ENCODE data around the gene ZBTB21. TPM values are rescaled to one million over a fixed set of nuclear protein-coding genes. Genes with fewer than 3 reads are reported as not detected.

Gene ZBTB21
- total RNA-seq, 1 experiment from 2014 or later = 18.1 TPM

DNA sequence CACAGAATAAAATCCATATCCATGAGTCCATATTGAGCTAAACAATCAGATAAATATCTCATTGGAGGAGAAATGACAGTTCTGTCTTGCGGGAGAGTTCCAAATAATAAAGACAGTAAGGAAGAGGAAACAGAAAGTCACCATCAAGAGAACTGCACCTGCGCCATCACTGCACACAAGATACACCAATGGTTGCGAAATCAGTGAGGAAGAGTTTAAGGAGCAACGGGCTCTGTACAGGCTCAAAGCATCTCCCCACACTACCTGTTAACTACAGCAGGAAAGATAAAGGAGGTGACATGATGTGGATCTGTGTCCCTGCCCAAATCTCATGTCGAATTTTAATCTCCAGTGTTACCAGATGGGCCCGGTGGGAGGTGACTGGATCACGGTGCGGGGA, 64.2 kb downstream of the ZBTB21 start:
- Histone ChIP-seq H3K23me2 (ENCODE audit: insufficient read length, low read depth, low read length, poor library complexity, severe bottlenecking) (peaks cover 2% of the 10 kb centered on the region), H2BK20ac (ENCODE audit: low read depth, low read length, poor library complexity, severe bottlenecking) (no peak overlapping the region), H3K14ac (ENCODE audit: insufficient read depth, low read length) (no peak overlapping the region), H4K8ac (replicated peaks; ENCODE audit: insufficient read length, low read depth, low read length) (no peak overlapping the region), H2AK5ac (ENCODE audit: insufficient read length, low read length) (no peak overlapping the region), H3K23ac (ENCODE audit: insufficient read length, low read depth, low read length) (no peak overlapping the region), H3K4me2 (ENCODE audit: insufficient read depth, insufficient read length, low read length) (no peak overlapping the region), H3K9ac (ENCODE audit: extremely low read depth, insufficient read length, low read length) (no peak overlapping the region), H3K27ac (ENCODE audit: insufficient read length, low read depth, low read length) (no peak overlapping the region), H4K5ac (ENCODE audit: insufficient read length, low read depth, low read length) (no peak overlapping the region), H3K27me3 (ENCODE audit: insufficient read depth, low read length) (no peaks in the 10 kb centered on the region), H2AFZ (ENCODE audit: low read length) (no peak overlapping the region), H3K18ac (ENCODE audit: insufficient read length, low read depth, low read length) (no peak overlapping the region), H4K20me1 (ENCODE audit: control insufficient read depth, insufficient read depth, insufficient read length) (no peaks in the 10 kb centered on the region), H3K4ac (ENCODE audit: low read depth, low read length) (no peak overlapping the region), H3K79me2 (ENCODE audit: insufficient read depth, low read length) (no peaks in the 10 kb centered on the region), H3K56ac (ENCODE audit: insufficient read length, low read depth, low read length) (no peak overlapping the region), H3T11ph (ENCODE audit: low read length) (no peak overlapping the region), H3K4me1 (ENCODE audit: insufficient read depth, low read length) (peaks cover 3% of the 10 kb centered on the region; the same call in 1 of the 2 replicates), H2BK15ac (ENCODE audit: low read depth, low read length) (no peak overlapping the region), H4K91ac (ENCODE audit: insufficient read length, low read depth, low read length) (no peak overlapping the region), H2BK5ac (ENCODE audit: insufficient read length, low read length) (no peak overlapping the region), H3K9me3 (ENCODE audit: control insufficient read depth, low read depth, low read length) (no peaks in the 10 kb centered on the region), H2BK12ac (ENCODE audit: insufficient read length, low read depth, low read length) (no peak overlapping the region), H3K79me1 (ENCODE audit: insufficient read depth, low read depth, low read length, poor library complexity, severe bottlenecking) (peaks cover 2% of the 10 kb centered on the region), H2BK120ac (ENCODE audit: low read depth, low read length, poor library complexity, severe bottlenecking) (no peak overlapping the region)
- Mint-ChIP-seq H3K4me3 (no peak overlapping the region), H3K36me3 (ENCODE audit: insufficient read depth in 1 of 3, low read depth in 3 of 3) (peaks cover 0 to 5% (median 3%) of the 10 kb centered on the region in 3 experiments; a peak in 1 of 7 replicates), H3K27me3 (ENCODE audit: low read depth) (peaks cover 5% of the 10 kb centered on the region), H3K27ac (no peak overlapping the region), H3K9me3 (no peaks in the 10 kb centered on the region), H3K4me1 (peaks cover 24 to 28% of the 10 kb centered on the region in 2 experiments)
- TF ChIP-seq, protein P1, sequence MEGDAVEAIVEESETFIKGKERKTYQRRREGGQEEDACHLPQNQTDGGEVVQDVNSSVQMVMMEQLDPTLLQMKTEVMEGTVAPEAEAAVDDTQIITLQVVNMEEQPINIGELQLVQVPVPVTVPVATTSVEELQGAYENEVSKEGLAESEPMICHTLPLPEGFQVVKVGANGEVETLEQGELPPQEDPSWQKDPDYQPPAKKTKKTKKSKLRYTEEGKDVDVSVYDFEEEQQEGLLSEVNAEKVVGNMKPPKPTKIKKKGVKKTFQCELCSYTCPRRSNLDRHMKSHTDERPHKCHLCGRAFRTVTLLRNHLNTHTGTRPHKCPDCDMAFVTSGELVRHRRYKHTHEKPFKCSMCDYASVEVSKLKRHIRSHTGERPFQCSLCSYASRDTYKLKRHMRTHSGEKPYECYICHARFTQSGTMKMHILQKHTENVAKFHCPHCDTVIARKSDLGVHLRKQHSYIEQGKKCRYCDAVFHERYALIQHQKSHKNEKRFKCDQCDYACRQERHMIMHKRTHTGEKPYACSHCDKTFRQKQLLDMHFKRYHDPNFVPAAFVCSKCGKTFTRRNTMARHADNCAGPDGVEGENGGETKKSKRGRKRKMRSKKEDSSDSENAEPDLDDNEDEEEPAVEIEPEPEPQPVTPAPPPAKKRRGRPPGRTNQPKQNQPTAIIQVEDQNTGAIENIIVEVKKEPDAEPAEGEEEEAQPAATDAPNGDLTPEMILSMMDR (conservative IDR thresholded peaks at IDR 0.05) = no peak
- DNase-seq = no peak
- WGBS (ENCODE audit: extremely low coverage, insufficient read length, low lambda C conversion rate) = no CpG with 5 or more reads among the region's 8 CpGs
